Measurements from ENCODE around the gene ZNF559. TPM values are rescaled to one million over a fixed set of nuclear protein-coding genes. Genes with fewer than 3 reads are reported as not detected.

Gene ZNF559
- 48.8 TPM for total RNA-seq

GRCh38 chr19:9323919-9324583 is at the start of gene ZNF559:
ZNF559 (plus strand) TSS chr19:9324179; CDS start chr19:9338550, 14,371 bp downstream.

GRCh38 chr19:9309139-9309973 is 14.6 kb upstream of the ZNF559 start, which contains the start of gene ZNF699:
ZNF699 (minus strand) TSS chr19:9309838; CDS start chr19:9305119, 4,719 bp downstream.

GRCh38 chr19:9362905-9363304 is 38.9 kb downstream of the ZNF559 start, which contains the start of gene ZNF177:
ZNF177 (plus strand) TSS chr19:9363013; CDS start chr19:9378312, 15,299 bp downstream.

Other genes starting within 250 kb of the ZNF559 start
- gene OR1M1, start 237.1 kb upstream of the ZNF559 start, total RNA-seq, result not detected
- gene OR7G2, start 216.7 kb upstream of the ZNF559 start, total RNA-seq, result not detected
- gene OR7G1, start 208.4 kb upstream of the ZNF559 start, total RNA-seq, result not detected
- gene OR7G3, start 197.2 kb upstream of the ZNF559 start, total RNA-seq, result not detected
- 31.0 TPM for gene ZNF317, start 183.8 kb upstream of the ZNF559 start, total RNA-seq
- not detected for gene OR7D2, start 145.2 kb upstream of the ZNF559 start, total RNA-seq
- gene OR7D4, start 104.6 kb upstream of the ZNF559 start, total RNA-seq, result not detected
- not detected for gene OR7E24, start 73.2 kb upstream of the ZNF559 start, total RNA-seq
- 26.3 TPM for gene ZNF699, start 14.3 kb upstream of the ZNF559 start, total RNA-seq
- 14.7 TPM for gene ZNF177, start 38.8 kb downstream of the ZNF559 start, total RNA-seq
- 37.6 TPM for gene ZNF266, start 111.4 kb downstream of the ZNF559 start, total RNA-seq
- gene ZNF560, start 174.4 kb downstream of the ZNF559 start, total RNA-seq, result 0.63 TPM
- 22.2 TPM for gene ZNF426, start 214.5 kb downstream of the ZNF559 start, total RNA-seq